NCI-H2029 treated with DMSO at 0.1 percent for 48 hours (cell line): ENCODE measurements around the gene MTHFSD.

Experiments used
- DNase-seq: peaks from one replicate; lab custom pipeline; 2025; lab: John Stamatoyannopoulos, UW

MTHFSD gene

GRCh38 chr16:86530251-86531190 is 24.5 kb downstream of the MTHFSD start:
- DNase-seq: no peak

- DNase-seq: no peak
Measured at GRCh38 chr16:86529160-86529559, 25.9 kb downstream of the MTHFSD start.

GRCh38 chr16:86528061-86528929 is 26.7 kb downstream of the MTHFSD start:
- no peak for DNase-seq

- DNase-seq: no peak
Measured at GRCh38 chr16:86527366-86527765, 27.7 kb downstream of the MTHFSD start.

- DNase-seq: no peak
Measured at GRCh38 chr16:86525696-86526095, 29.3 kb downstream of the MTHFSD start.

- DNase-seq: no peak
Measured at GRCh38 chr16:86524029-86524428, 31.0 kb downstream of the MTHFSD start.

- DNase-seq: no peak
Measured at GRCh38 chr16:86523166-86523740, 31.8 kb downstream of the MTHFSD start.

GRCh38 chr16:86522634-86523033 is 32.4 kb downstream of the MTHFSD start:
- DNase-seq: no peak

- DNase-seq: no peak
Measured at GRCh38 chr16:86521236-86522197, 33.5 kb downstream of the MTHFSD start.

- DNase-seq: no peak
Measured at GRCh38 chr16:86520317-86521210, 34.5 kb downstream of the MTHFSD start.

GRCh38 chr16:86519649-86520316 is 35.3 kb downstream of the MTHFSD start:
- DNase-seq: no peak

- DNase-seq: no peak
Measured at GRCh38 chr16:86519007-86519648, 35.9 kb downstream of the MTHFSD start.

GRCh38 chr16:86517652-86518258 is 37.3 kb downstream of the MTHFSD start:
- no peak for DNase-seq

- no peak for DNase-seq
Measured at GRCh38 chr16:86517033-86517432, 38.0 kb downstream of the MTHFSD start.

GRCh38 chr16:86516623-86517003 is 38.4 kb downstream of the MTHFSD start:
- no peak for DNase-seq

GRCh38 chr16:86515777-86516622 is 39.0 kb downstream of the MTHFSD start:
- no peak for DNase-seq

- DNase-seq: no peak
Measured at GRCh38 chr16:86515413-86515776, 39.6 kb downstream of the MTHFSD start.
